HUES48 (cell line): ENCODE data around the gene AKT2.

Experiments
- H3K27ac ChIP-seq: one replicate; pipeline ENCODE4 v1.7.0; 2013; ENCODE audit warnings: low read depth, low read length, inconsistent platforms
- H3K27me3 ChIP-seq: 2 replicates; pipeline ENCODE4 v1.6.1; 2013; ENCODE audit warnings: mild to moderate bottlenecking, low read length; ENCODE audit not compliant: control insufficient read depth, insufficient read depth
- H3K36me3 ChIP-seq: 2 replicates; pipeline ENCODE4 v1.6.1; 2013; ENCODE audit warnings: low read length; ENCODE audit not compliant: control insufficient read depth, insufficient read depth
- H3K4me1 ChIP-seq: 2 replicates; pipeline ENCODE4 v1.6.1; 2013; ENCODE audit warnings: mild to moderate bottlenecking, low read length; ENCODE audit not compliant: control insufficient read depth, insufficient read depth
- H3K4me3 ChIP-seq: 2 replicates; pipeline ENCODE4 v1.5.1; 2013; ENCODE audit warnings: mild to moderate bottlenecking, low read depth, low read length
- H3K9ac ChIP-seq: 2 replicates; pipeline ENCODE4 v1.6.1; 2013; ENCODE audit warnings: mild to moderate bottlenecking, low read depth, low read length, moderate library complexity
- H3K9me3 ChIP-seq: 2 replicates; pipeline ENCODE4 v1.6.1; 2013; ENCODE audit warnings: low read length; ENCODE audit not compliant: control insufficient read depth, insufficient read depth

The AKT2 gene

GRCh38 chr19:40262422-40262821 is 22.7 kb downstream of the AKT2 start:
- Histone ChIP-seq H3K9ac (no peak overlapping the region), H3K27me3 (no peaks in the 10 kb centered on the region), H3K9me3 (no peaks in the 10 kb centered on the region), H3K27ac (no peak overlapping the region), H3K4me3 (no peak overlapping the region), H3K36me3 (peaks cover 22% of the 10 kb centered on the region), H3K4me1 (no peaks in the 10 kb centered on the region; the same call in 1 of the 2 replicates)

- Histone ChIP-seq H3K36me3 (peaks cover 29% of the 10 kb centered on the region), H3K27me3 (no peaks in the 10 kb centered on the region), H3K9ac (no peak overlapping the region), H3K4me1 (no peaks in the 10 kb centered on the region; the same call in 1 of the 2 replicates), H3K27ac (no peak overlapping the region), H3K9me3 (no peaks in the 10 kb centered on the region), H3K4me3 (no peak overlapping the region)
These were observed 23.5 kb downstream of the AKT2 start for GRCh38 chr19:40261631-40262030.

GRCh38 chr19:40257096-40257517 is 28.0 kb downstream of the AKT2 start:
- H3K27me3 ChIP-seq = no peaks in the 10 kb centered on the region
- peaks cover 41% of the 10 kb centered on the region for H3K36me3 ChIP-seq
- H3K27ac ChIP-seq = no peak overlapping the region
- H3K4me1 ChIP-seq = peaks cover 14% of the 10 kb centered on the region
- H3K9me3 ChIP-seq = no peaks in the 10 kb centered on the region
- no peak overlapping the region for H3K4me3 ChIP-seq
- H3K9ac ChIP-seq = no peak overlapping the region

GRCh38 chr19:40256512-40256911 is 28.6 kb downstream of the AKT2 start:
- Histone ChIP-seq H3K27me3 (no peaks in the 10 kb centered on the region), H3K36me3 (peaks cover 44% of the 10 kb centered on the region), H3K4me3 (no peak overlapping the region), H3K9me3 (no peaks in the 10 kb centered on the region), H3K4me1 (peaks cover 14% of the 10 kb centered on the region), H3K9ac (no peak overlapping the region), H3K27ac (no peak overlapping the region)

GRCh38 chr19:40255619-40256166 is 29.5 kb downstream of the AKT2 start:
- no peak overlapping the region for H3K27ac ChIP-seq
- H3K36me3 ChIP-seq = peaks cover 48% of the 10 kb centered on the region
- no peaks in the 10 kb centered on the region for H3K9me3 ChIP-seq
- H3K9ac ChIP-seq = no peak overlapping the region
- H3K4me1 ChIP-seq = peaks cover 14% of the 10 kb centered on the region
- no peaks in the 10 kb centered on the region for H3K27me3 ChIP-seq
- no peak overlapping the region for H3K4me3 ChIP-seq

GRCh38 chr19:40254714-40255418 is 30.3 kb downstream of the AKT2 start:
- no peak overlapping the region for H3K9ac ChIP-seq
- peaks cover 14% of the 10 kb centered on the region for H3K4me1 ChIP-seq
- peaks cover 51% of the 10 kb centered on the region for H3K36me3 ChIP-seq
- no peak overlapping the region for H3K4me3 ChIP-seq
- H3K27ac ChIP-seq = no peak overlapping the region
- H3K27me3 ChIP-seq = no peaks in the 10 kb centered on the region
- no peaks in the 10 kb centered on the region for H3K9me3 ChIP-seq

- Histone ChIP-seq H3K9me3 (no peaks in the 10 kb centered on the region), H3K4me3 (no peak overlapping the region), H3K9ac (no peak overlapping the region), H3K4me1 (peaks cover 14% of the 10 kb centered on the region), H3K27ac (no peak overlapping the region), H3K27me3 (no peaks in the 10 kb centered on the region), H3K36me3 (peaks cover 56% of the 10 kb centered on the region)
These were observed 31.5 kb downstream of the AKT2 start for GRCh38 chr19:40253611-40254092.

- no peaks in the 10 kb centered on the region for H3K27me3 ChIP-seq
- H3K4me1 ChIP-seq = peaks cover 14% of the 10 kb centered on the region
- H3K27ac ChIP-seq = peak overlapping the region; percentile 50
- no peak overlapping the region for H3K9ac ChIP-seq
- H3K36me3 ChIP-seq = peaks cover 56% of the 10 kb centered on the region
- no peaks in the 10 kb centered on the region for H3K9me3 ChIP-seq
- H3K4me3 ChIP-seq = no peak overlapping the region; the same call in 1 of the 2 replicates
These were observed 32.8 kb downstream of the AKT2 start for GRCh38 chr19:40252395-40252794.

GRCh38 chr19:40251991-40252390 is 33.2 kb downstream of the AKT2 start:
- Histone ChIP-seq H3K4me1 (peaks cover 14% of the 10 kb centered on the region), H3K36me3 (peaks cover 52% of the 10 kb centered on the region), H3K9me3 (no peaks in the 10 kb centered on the region), H3K27ac (peak overlapping the region; percentile 50), H3K4me3 (no peak overlapping the region), H3K9ac (no peak overlapping the region), H3K27me3 (no peaks in the 10 kb centered on the region)

- Histone ChIP-seq H3K36me3 (peaks cover 45% of the 10 kb centered on the region), H3K4me1 (peaks cover 14% of the 10 kb centered on the region), H3K27me3 (no peaks in the 10 kb centered on the region), H3K9me3 (no peaks in the 10 kb centered on the region), H3K27ac (no peak overlapping the region), H3K9ac (no peak overlapping the region), H3K4me3 (no peak overlapping the region)
These were observed 33.9 kb downstream of the AKT2 start for GRCh38 chr19:40251244-40251643.

- H3K9me3 ChIP-seq = no peaks in the 10 kb centered on the region
- no peak overlapping the region for H3K27ac ChIP-seq
- H3K4me3 ChIP-seq = no peak overlapping the region
- peaks cover 14% of the 10 kb centered on the region for H3K4me1 ChIP-seq
- no peaks in the 10 kb centered on the region for H3K27me3 ChIP-seq
- H3K9ac ChIP-seq = no peak overlapping the region
- peaks cover 30% of the 10 kb centered on the region for H3K36me3 ChIP-seq
These were observed 35.4 kb downstream of the AKT2 start for GRCh38 chr19:40249781-40250180.
